GM21529 (cell line): ENCODE data around the gene GPHN.

Experiments used
- ATAC-seq: cut with Tn5 transposase; IDR thresholded peaks from one replicate; pipeline ENCODE4 v1.9.1; 2021; ENCODE audit not compliant: unreplicated experiment

Gene GPHN

GRCh38 chr14:67207810-67208209 lies 699.9 kb downstream of the GPHN start:
- ATAC-seq = no peak

DNA sequence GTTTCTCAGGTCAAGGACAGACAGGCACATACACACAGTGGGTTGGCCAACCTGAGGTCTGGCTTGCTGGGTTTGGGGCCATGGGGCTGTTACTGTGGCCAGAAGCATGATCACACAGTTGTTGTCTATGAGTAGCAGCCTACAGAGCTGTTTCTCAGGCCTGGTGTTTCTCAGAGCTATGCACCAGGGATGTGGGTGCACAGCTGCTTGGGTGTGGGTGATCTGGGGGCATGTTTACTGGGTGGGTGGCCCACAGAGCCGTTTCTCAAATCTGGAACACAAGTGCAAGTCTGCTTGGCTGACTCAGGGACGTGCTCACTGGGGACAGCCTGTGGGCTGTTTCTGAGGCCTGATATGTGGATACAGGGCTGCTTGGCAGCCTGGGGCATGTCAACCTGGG lies 710.2 kb downstream of the GPHN start:
- no peak for ATAC-seq

GRCh38 chr14:67221248-67221981 lies 713.5 kb downstream of the GPHN start:
- no peak for ATAC-seq

DNA sequence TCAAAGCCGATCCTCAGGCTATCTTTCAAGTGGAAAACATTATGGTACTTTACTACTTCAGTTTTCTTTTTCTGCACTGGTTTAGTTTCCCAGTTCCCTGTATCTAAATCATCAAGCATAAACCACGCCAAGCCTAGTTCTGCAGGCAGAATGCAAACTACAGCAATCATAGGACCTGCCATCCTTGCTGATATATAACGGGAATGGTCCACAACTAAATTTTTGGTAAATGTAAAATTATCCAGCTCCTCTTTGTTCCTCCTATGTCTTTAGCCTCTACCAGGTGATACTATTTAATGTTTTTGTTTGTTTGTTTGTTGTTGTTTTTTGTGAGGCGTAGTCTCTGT lies 714.0 kb downstream of the GPHN start:
- ATAC-seq = no peak

GRCh38 chr14:67225523-67225922 lies 717.6 kb downstream of the GPHN start:
- no peak for ATAC-seq

GRCh38 chr14:67228325-67228984 lies 720.5 kb downstream of the GPHN start:
- no peak for ATAC-seq
